SU-DHL-6 (cell line): Measurements from ENCODE around the gene NAPSA.
A peak's percentile ranks its signal among the peaks of the same experiment; 100 is the strongest.
"Not testable (repeated sequence)": the region's sequence is repeated elsewhere in the genome, so short reads cannot be mapped to it uniquely, and the experiment has no call there.

Source experiments
- H2AFZ ChIP-seq: fragments of 200-600 bp; sonication (generic); 2 replicates; pipeline ENCODE4 v1.6.1; 2014; ENCODE audit warnings: low read depth, mild to moderate bottlenecking, moderate library complexity, mixed read lengths, antibody characterized with exemption, low read length; ENCODE audit not compliant: severe bottlenecking
- H3F3A ChIP-seq: fragments of 200-600 bp; shearing (Covaris generic); 2 replicates; pipeline ENCODE4 v1.6.0; 2016; ENCODE audit warnings: antibody characterized with exemption, mild to moderate bottlenecking; ENCODE audit not compliant: insufficient read depth
- H3K27ac ChIP-seq: fragments of 200-600 bp; sonication (generic); 2 replicates; pipeline ENCODE4 v1.5.1; 2016; ENCODE audit warnings: low read depth, mild to moderate bottlenecking, low read length, moderate library complexity, mixed read lengths
- H3K27me3 ChIP-seq: fragments of 200-600 bp; sonication (generic), shearing (Covaris generic); 2 replicates; pipeline ENCODE4 v1.6.0; 2014; ENCODE audit warnings: mild to moderate bottlenecking, low read length
- H3K36me3 ChIP-seq: fragments of 200-600 bp; sonication (generic); 2 replicates; pipeline ENCODE4 v1.6.1; 2014; ENCODE audit warnings: mild to moderate bottlenecking, low read length, mixed read lengths
- H3K4me2 ChIP-seq: fragments of 300-600, 200-600 bp; shearing (Covaris generic), sonication (generic); 2 replicates; pipeline ENCODE4 v1.6.0; 2014; ENCODE audit warnings: low read length, low read depth, mild to moderate bottlenecking; ENCODE audit not compliant: poor library complexity, severe bottlenecking
- H3K4me3 ChIP-seq: fragments of 200-600 bp; sonication (generic); 2 replicates; pipeline ENCODE4 v1.5.1; 2014; ENCODE audit warnings: antibody characterized with exemption, low read length, mild to moderate bottlenecking, mixed read lengths; ENCODE audit not compliant: insufficient read depth, poor library complexity, severe bottlenecking
- H3K79me2 ChIP-seq: fragments of 200-600 bp; sonication (generic); 2 replicates; pipeline ENCODE4 v1.6.1; 2014; ENCODE audit warnings: mild to moderate bottlenecking, low read length, moderate library complexity; ENCODE audit not compliant: insufficient read depth
- H3K9ac ChIP-seq: fragments of 200-600 bp; sonication (generic); 2 replicates; pipeline ENCODE4 v1.7.0; 2014; ENCODE audit warnings: mild to moderate bottlenecking, low read length
- H3K9me2 ChIP-seq: fragments of 200-600 bp; sonication (generic); replicated peaks from 2 replicates; pipeline ENCODE4 v1.6.1; 2014; ENCODE audit warnings: low read length; ENCODE audit not compliant: insufficient read depth
- H3K9me3 ChIP-seq: fragments of 200-600 bp; sonication (generic); 2 replicates; pipeline ENCODE4 v1.6.1; 2014; ENCODE audit warnings: low read length, mixed read lengths; ENCODE audit not compliant: insufficient read depth
- H4K20me1 ChIP-seq: fragments of 200-600 bp; sonication (generic); 2 replicates; pipeline ENCODE4 v1.6.1; 2014; ENCODE audit warnings: low read depth, mild to moderate bottlenecking, antibody characterized with exemption, low read length, moderate library complexity, mixed read lengths
- CTCF ChIP-seq: fragments of 200-600 bp; sonication (generic); IDR thresholded peaks from one replicate; pipeline ENCODE4 v1.5.1; 2017; ENCODE audit warnings: antibody characterized with exemption, mild to moderate bottlenecking, low read length, moderate library complexity; ENCODE audit not compliant: insufficient read depth, poor library complexity, severe bottlenecking
- EZH2phosphoT487 ChIP-seq: fragments of 200-600 bp; sonication (generic), shearing (Covaris generic); conservative IDR thresholded peaks from 2 replicates; pipeline ENCODE4 v1.6.1; 2018; ENCODE audit warnings: mild to moderate bottlenecking, antibody characterized with exemption, low read length, moderate library complexity, mixed read lengths

The NAPSA gene

GRCh38 chr19:50358483-50359327 is 6.7 kb downstream of the NAPSA start:
- Histone ChIP-seq H3K9ac (peak overlapping the region; percentile 68; the same call in 1 of the 2 replicates), H2AFZ (no peak overlapping the region), H3K27me3 (no peaks in the 10 kb centered on the region), H4K20me1 (no peaks in the 10 kb centered on the region), H3K9me3 (no peaks in the 10 kb centered on the region), H3K27ac (peak overlapping the region; percentile 85), H3K9me2 (no peaks in the 10 kb centered on the region), H3K4me2 (peak overlapping the region; percentile 83), H3K4me3 (peak overlapping the region; percentile 25), H3K36me3 (no peaks in the 10 kb centered on the region), H3K79me2 (no peaks in the 10 kb centered on the region), H3F3A (peaks cover 12% of the 10 kb centered on the region)
- TF ChIP-seq EZH2phosphoT487 (no peak), CTCF (no peak)

DNA sequence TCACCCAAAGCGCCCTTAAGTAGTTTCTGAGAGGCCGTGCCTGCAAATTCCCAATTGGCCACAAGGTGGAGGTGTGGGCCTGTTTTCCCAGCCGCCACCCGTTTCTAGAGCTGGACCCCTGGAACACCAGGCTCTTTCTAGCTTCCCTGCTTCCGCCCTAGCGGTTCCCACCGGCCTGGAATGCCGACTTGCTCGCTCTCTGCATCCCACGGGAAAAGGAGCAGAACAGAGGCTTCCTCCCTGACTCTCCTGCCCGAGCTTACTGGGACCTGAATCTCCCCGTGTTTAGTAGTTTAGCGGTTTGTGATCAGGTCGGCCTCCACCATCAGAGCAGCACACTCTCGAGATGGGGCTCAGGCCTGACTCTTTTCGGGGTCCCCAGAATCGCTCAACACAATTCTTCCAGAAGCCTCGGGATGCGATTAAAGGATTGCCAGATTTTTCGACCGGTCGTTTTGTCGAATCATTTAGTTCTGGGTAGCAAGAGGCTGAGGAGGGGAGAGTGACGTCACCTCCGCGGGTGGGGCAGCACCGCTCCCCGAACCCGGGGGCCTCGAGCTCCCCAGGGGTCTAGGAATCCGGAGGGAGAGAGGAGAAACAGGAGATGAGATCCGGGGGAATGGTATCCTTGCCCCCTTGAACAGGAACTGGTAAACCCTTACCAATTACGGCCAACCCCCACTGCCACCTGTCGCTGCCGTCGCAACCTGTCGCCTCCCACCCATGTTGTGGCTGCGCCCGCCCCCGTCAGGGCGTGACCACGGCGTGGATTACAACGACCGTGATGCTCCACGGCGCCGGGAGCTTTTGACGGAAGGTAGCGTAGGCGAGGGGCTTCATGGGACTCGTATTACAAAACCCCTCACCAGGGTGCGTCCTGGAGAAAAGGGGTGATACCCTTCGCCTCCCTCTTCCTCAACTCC is 8.0 kb downstream of the NAPSA start:
- peaks cover 6% of the 10 kb centered on the region for H3F3A ChIP-seq
- no peaks in the 10 kb centered on the region for H4K20me1 ChIP-seq
- TF ChIP-seq CTCF (peak; percentile 70), EZH2phosphoT487 (no peak)
- H3K79me2 ChIP-seq, result no peaks in the 10 kb centered on the region
- H3K9me2 ChIP-seq, result no peaks in the 10 kb centered on the region
- peak overlapping the region; percentile 68 for H3K9ac ChIP-seq
- peak overlapping the region; percentile 85 for H3K27ac ChIP-seq
- peak overlapping the region; percentile 83 for H3K4me2 ChIP-seq
- peak overlapping the region; percentile 54 for H3K4me3 ChIP-seq
- H3K27me3 ChIP-seq, result no peaks in the 10 kb centered on the region
- H3K36me3 ChIP-seq, result no peaks in the 10 kb centered on the region
- peak overlapping the region; percentile 80 for H2AFZ ChIP-seq
- H3K9me3 ChIP-seq, result no peaks in the 10 kb centered on the region

DNA sequence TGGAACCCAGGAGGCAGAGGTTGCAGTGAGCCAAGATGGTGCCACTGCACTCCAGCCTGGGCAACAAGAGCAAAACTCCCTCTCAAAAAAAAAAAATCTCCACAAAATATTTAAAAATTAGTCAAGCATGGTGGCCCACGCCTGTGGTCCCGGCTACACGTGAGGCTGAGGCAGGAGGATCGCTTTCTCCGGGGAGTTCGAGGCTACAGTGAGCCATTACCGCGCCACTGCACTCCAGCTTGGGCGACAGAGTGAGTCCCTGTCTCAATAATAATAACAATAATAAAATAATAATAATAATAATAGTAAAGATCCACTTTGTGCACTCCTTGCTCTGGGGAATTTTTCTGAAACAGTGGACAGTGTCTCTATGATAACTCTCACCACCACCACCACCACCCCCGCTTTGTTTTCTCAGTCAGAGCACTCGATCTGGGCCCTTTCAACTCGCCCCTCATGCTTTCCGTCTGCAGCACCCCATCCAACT is 8.7 kb downstream of the NAPSA start:
- Histone ChIP-seq H3K9me3 (no peaks in the 10 kb centered on the region), H2AFZ (peak overlapping the region; percentile 80), H3K27ac (peak overlapping the region; percentile 85), H3K36me3 (no peaks in the 10 kb centered on the region), H3F3A (peaks cover 4% of the 10 kb centered on the region; the same call in 1 of the 2 replicates), H3K9ac (peak overlapping the region; percentile 68), H4K20me1 (no peaks in the 10 kb centered on the region), H3K9me2 (no peaks in the 10 kb centered on the region), H3K4me3 (peak overlapping the region; percentile 54), H3K79me2 (no peaks in the 10 kb centered on the region), H3K4me2 (peak overlapping the region; percentile 83), H3K27me3 (no peaks in the 10 kb centered on the region)
- TF ChIP-seq EZH2phosphoT487 (no peak), CTCF (no peak)

GRCh38 chr19:50353487-50353880 is 12.0 kb downstream of the NAPSA start:
- H3K27ac ChIP-seq, H3K36me3 ChIP-seq, H3K9me3 ChIP-seq, H3F3A ChIP-seq, H3K4me3 ChIP-seq, H3K4me2 ChIP-seq, H4K20me1 ChIP-seq, H3K79me2 ChIP-seq, H2AFZ ChIP-seq, H3K9ac ChIP-seq, H3K9me2 ChIP-seq, H3K27me3 ChIP-seq: not testable (repeated sequence)
